ENCODE measurements around the gene KIAA0930. TPM values are rescaled to one million over a fixed set of nuclear protein-coding genes. Genes with fewer than 3 reads are reported as not detected.

KIAA0930 gene
- total RNA-seq, 6 experiments from 2014 or later, result 53.9 to 70.1 (median 57.8) TPM

GRCh38 chr22:45199723-45200122 lies 41.0 kb downstream of the KIAA0930 start:
- Mint-ChIP-seq H3K27ac (no peak overlapping the region), H3K27me3 (ENCODE audit: insufficient read depth) (peaks cover 1% of the 10 kb centered on the region; the same call in 1 of the 2 replicates), H3K36me3 (ENCODE audit: low read depth) (peaks cover 6% of the 10 kb centered on the region; the same call in 1 of the 2 replicates), H3K4me1 (ENCODE audit: low read depth) (peaks cover 20% of the 10 kb centered on the region), H3K9me3 (no peaks in the 10 kb centered on the region), H3K4me3 (no peak overlapping the region)
- no peak for DNase-seq
- no peak for TF ChIP-seq CTCF (IDR thresholded peaks at IDR 0.05)

GRCh38 chr22:45198463-45198795 lies 42.3 kb downstream of the KIAA0930 start:
- no peak for DNase-seq
- Mint-ChIP-seq H3K4me1 (ENCODE audit: low read depth) (peaks cover 20% of the 10 kb centered on the region), H3K4me3 (no peak overlapping the region), H3K27ac (no peak overlapping the region), H3K36me3 (ENCODE audit: low read depth) (peaks cover 6% of the 10 kb centered on the region; the same call in 1 of the 2 replicates), H3K27me3 (ENCODE audit: insufficient read depth) (0 out of 2 replicates have a peak, but pooled peaks cover 1% of the 10 kb centered on the region), H3K9me3 (no peaks in the 10 kb centered on the region)
- no peak for TF ChIP-seq CTCF (IDR thresholded peaks at IDR 0.05)

- no peak for TF ChIP-seq CTCF (IDR thresholded peaks at IDR 0.05)
- no peaks in the 10 kb centered on the region for H3K9me3 Mint-ChIP-seq
- H3K27ac Mint-ChIP-seq, result no peak overlapping the region
- DNase-seq, result no peak
- H3K4me3 Mint-ChIP-seq, result no peak overlapping the region
- peaks cover 6% of the 10 kb centered on the region; the same call in 1 of the 2 replicates for H3K36me3 Mint-ChIP-seq (ENCODE audit: low read depth)
- H3K4me1 Mint-ChIP-seq (ENCODE audit: low read depth), result peaks cover 20% of the 10 kb centered on the region
- H3K27me3 Mint-ChIP-seq (ENCODE audit: insufficient read depth), result 0 out of 2 replicates have a peak, but pooled peaks cover 1% of the 10 kb centered on the region
These were observed 42.9 kb downstream of the KIAA0930 start for GRCh38 chr22:45197606-45198462.

- peaks cover 6% of the 10 kb centered on the region; the same call in 1 of the 2 replicates for H3K36me3 Mint-ChIP-seq (ENCODE audit: low read depth)
These were observed 43.6 kb downstream of the KIAA0930 start for GRCh38 chr22:45196926-45197605.

GRCh38 chr22:45196308-45196707 lies 44.4 kb downstream of the KIAA0930 start:
- H3K4me1 Mint-ChIP-seq (ENCODE audit: low read depth), result peaks cover 11% of the 10 kb centered on the region
- no peak overlapping the region for H3K27ac Mint-ChIP-seq
- H3K4me3 Mint-ChIP-seq, result no peak overlapping the region
- 0 out of 2 replicates have a peak, but pooled peaks cover under 1% of the 10 kb centered on the region for H3K27me3 Mint-ChIP-seq (ENCODE audit: insufficient read depth)
- H3K36me3 Mint-ChIP-seq (ENCODE audit: low read depth), result peaks cover 6% of the 10 kb centered on the region; the same call in 1 of the 2 replicates
- no peak for DNase-seq
- no peak for TF ChIP-seq CTCF (IDR thresholded peaks at IDR 0.05)
- no peaks in the 10 kb centered on the region for H3K9me3 Mint-ChIP-seq

More at GRCh38 chr22:45196926-45197605, 43.6 kb downstream of the KIAA0930 start:
- H3K4me1 Mint-ChIP-seq (ENCODE audit: low read depth), result peaks cover 19% of the 10 kb centered on the region
- H3K9me3 Mint-ChIP-seq, result no peaks in the 10 kb centered on the region
- 0 out of 2 replicates have a peak, but pooled peaks cover 1% of the 10 kb centered on the region for H3K27me3 Mint-ChIP-seq (ENCODE audit: insufficient read depth)
- H3K27ac Mint-ChIP-seq, result no peak overlapping the region
- H3K4me3 Mint-ChIP-seq, result no peak overlapping the region
- no peak for DNase-seq
- TF ChIP-seq CTCF (IDR thresholded peaks at IDR 0.05), result no peak

Data from HFFc6 (cell line).